NCI-H1694 treated with DMSO at 0.1 percent for 48 hours (cell line): Measurements from ENCODE around the gene SLC4A11.
"Not testable (repeated sequence)": the region's sequence is repeated elsewhere in the genome, so short reads cannot be mapped to it uniquely, and the experiment has no call there.

Experiments
- DNase-seq: peaks from one replicate; lab custom pipeline; 2025; lab: John Stamatoyannopoulos, UW

The SLC4A11 gene

DNA sequence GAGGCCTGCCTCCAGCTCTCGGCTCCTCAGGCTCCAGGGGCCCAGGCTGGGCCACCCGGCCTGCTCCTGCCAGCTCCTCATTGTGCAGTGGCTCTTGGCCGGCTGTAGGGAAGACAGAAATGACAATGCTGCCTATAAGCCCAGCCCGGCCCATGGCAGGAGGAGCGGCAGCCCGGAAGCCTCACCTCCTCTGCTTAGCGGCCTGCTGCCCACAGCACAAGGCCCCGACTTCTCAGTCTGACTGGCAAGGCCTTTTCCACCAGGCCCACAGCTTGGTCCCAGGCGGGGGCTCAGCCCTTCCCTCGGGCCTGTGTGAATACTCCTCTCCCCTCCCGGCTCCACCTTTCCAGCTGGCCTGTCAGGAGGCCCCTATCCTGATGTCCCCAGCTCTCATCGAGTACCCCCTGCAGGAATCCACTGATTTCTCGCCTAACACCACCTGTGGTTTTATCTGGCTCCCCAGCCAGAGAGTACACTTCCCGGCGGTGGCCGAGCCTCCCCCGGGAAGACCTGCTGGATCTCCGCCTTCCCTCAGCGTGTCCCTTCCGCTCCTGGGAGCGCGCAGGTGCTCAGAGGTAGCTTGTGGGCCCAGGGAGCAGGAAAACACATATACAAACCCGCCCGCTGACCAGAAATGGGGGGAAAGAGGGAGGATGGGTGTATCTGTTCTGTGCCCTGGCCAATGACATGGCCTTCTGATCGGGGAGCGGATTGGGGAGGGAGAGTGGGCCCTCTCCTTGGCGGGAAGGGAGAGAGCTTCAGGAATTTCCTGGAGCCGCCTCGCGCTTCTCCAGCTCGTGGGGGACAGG lies 35.5 kb downstream of the SLC4A11 start:
- no peak for DNase-seq

DNA sequence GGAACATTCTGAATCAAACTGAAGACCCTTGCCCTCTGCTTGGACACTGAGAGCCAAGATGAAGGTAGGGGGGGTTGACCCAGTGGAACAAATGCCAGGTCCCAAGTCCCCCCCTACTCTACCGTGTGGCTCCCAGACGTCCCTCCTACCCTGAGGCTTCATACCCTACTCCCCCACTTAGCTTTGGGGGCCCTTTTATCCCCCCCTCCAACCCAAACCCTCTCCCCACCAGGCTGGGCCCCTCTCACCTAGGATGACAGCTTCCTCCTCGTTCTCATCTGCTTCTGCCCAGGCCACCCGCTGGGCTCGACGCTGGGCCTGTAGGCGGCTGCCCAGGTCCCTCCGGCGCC lies 36.0 kb downstream of the SLC4A11 start:
- no peak for DNase-seq

DNA sequence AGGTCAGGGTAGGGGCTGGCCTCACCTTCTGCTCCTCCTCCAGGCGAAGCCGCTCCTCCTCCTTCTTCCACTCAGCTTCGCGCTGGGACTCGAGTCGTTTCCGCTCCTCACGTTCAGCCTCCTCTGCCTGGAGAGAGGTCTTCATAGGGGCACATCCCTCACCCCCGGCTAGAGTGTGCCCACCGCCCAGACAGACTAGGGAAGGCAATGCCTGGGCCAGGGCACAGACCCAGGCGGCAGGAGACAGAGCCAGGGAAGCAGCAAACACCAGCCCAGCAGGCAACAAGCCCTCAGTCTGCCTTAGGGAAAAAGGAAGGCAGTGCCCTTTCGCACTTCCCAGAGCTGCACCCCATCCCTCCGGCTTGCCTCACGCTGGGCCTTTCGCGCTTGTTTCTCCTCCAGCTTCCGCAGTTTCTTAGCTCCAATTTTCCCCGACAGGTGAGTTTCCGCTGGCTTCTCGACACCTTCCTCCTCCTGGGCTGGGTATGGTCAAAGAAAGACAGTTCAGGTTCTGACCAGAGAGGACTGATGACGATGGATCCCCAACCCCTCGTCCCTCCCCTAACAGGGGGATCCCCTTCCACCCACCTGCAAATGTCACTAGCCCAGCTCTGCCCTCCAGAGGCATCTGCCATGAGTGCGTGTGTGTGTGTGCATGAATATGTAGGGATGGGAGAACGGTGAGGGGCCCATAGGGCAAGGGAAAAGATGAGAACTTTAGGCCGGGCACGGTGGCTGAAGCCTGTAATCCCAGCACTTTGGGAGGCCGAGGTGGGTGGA lies 38.8 kb downstream of the SLC4A11 start:
- DNase-seq: no peak

DNA sequence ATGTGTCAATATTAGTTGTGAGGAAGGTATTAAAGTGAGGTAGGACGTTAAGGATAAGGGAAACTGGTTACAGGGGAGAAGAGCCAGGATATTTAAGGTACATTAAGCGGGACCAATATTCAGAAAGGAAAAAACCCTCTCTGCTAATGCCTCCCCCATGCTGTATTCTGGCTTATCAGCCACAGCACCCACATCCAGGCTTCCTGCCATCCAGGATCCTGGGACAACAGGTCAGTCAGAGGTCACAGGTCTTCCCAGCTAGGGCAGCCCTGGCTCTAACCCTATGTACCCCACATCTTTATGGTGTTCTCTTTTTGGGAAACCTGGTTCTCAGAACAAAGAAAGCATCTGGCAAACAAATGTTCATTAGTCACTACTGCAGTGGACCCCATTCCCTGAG lies 39.8 kb downstream of the SLC4A11 start:
- no peak for DNase-seq

DNA sequence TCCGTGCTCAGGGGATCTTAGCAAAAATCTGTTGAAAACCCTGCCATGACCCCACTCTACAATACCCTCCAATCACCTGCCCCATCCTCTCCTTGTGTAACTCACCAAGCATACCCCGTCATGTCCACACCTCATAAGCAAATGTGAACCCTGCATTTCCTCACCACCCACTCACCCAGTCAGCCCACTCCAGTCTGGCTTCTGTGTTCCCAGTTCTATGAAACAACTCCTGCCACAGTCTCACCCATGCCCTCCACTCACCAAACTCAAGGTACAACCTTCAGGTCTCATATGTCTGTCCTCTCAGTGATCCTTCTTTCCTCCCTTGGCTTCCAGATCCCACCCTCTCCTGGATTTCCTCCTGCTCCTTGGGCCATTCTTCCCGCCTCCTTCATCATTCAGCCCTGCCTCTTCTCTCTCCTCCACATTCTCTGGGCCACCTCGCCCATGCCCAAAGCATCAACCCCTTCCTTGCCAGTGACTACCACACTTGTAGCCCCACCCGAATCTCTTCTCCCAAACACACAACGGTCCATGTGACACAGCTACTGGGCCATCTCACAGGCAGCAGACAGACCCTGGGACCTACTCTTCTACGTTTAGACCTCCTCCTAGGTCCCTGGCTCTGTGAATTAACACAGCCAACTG lies 43.3 kb downstream of the SLC4A11 start:
- no peak for DNase-seq

DNA sequence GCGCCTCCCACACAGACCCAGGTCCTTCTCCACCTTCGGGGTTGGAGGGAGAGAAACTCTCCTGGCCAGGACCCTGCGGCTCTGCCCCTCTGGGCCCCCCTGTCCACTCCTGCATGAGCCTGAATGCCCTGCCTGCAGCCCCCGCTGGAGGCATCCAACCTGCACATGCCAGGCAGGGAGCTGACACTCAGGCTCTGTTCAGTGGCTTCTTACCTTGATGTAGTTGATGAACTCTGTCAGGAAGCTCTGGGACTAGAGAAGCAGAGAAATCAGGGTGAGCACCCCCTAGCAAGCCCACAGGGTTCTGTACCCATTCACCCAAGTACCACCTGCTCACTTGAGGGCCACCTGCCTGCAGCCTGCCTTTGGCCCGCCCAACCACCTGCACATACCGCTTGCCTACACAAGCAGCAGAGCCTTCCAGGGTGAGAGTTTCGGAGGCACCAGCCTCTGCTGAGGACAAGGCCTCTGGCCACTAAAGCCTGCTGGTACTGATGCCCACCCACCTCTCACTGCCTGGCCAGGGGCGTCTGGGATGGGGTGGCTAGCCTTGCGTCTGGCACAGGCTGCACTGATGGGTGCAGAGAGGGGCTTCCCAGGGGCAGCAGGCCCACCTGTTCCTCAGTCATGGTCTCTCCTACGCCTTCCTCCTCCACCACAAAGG lies 44.2 kb downstream of the SLC4A11 start:
- DNase-seq: no peak

DNA sequence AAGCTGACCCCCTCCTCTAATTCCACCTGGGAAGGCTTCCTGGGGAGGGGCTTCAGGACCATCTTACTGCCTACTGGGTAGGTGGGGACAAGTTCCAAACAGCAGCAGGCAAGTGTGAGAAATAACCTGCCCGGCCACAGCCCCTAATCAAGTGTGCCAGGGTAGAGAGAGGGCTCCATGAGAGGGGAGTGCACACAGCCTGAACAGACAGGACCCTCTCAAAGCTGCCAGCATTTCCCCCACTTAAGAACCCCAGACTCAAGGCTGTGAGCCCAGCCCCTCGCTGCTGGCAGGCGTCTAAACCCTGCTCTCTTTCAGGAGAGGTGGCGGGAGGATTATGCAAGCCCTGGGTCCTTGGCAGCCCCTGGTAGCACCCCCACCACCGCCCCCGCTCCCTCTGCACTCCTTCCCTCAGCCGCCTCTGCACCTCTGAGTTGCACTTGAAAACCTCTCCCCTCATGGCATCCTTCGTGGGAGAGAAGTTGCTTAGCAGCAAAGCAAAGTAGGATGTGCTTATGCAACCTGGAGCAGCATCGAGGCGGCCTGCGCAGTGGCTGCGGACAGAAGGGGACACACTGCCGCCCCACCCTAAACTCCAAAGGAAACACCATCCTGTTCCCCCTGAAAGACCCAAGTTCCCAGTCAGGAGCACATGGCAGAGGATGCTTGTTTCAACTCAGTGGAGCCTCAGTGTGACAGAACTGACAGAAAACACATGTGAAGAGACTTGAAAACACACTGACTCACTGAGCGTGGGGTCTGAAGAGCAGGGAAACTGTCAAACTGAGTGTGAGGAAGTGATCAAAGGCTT lies 45.0 kb downstream of the SLC4A11 start:
- DNase-seq: no peak

DNA sequence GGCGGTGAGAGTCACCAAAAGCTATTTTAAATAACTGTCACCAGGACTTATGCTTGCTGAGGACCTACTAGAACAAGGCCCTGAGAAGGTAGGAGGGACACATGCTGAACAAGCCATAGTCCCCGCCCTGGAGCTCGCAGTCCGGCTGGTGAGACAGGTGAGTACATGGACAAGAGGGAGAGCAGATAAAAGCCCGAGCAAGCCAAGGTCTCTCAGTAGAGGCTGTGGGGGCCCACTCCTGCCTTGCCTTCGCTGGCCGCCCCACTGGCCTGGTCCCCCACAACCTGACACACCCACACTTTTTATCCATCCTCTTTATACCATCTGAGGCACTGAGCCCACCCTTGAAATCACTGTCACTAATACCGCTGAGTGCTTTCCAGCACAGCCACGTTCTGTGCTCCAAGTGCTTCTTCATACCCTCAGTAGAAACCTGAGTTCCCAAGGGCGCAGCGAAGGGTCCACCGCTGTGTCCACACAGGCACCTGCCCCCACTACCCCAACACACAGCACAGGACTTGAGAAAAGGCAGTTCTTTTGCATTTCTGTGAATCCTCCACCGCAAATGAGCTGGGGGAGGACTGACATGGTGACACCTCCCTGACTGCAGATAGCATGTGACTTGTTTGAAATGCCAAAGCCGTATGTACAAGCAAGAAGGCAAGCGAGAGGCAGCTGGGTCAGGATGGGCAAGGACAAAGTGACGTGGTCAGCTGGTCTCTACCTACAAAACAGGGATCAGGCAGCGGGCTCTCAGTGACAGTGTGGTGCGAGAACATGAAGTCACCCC lies 46.6 kb downstream of the SLC4A11 start:
- no peak for DNase-seq

DNA sequence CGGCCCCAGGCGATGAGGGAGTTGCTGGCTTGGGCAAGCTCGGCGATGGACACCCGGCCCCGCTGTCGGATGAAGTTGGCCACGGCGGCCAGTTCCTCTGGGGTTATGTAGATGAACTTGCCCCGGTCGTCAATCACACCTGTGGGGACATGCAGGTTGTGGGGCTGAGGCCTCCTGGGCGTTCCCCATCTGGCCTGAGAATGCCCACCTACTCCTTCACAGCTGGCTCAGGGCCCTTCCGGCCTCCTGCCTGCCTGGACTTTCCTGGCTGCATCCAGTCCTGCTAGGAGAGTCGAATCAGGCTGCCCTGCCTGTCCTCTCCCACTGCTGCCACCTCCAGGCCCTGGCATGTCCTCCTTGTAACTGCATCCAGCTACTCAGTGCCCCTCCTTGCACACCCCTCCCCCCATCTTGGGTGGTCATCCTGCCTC lies 48.3 kb downstream of the SLC4A11 start:
- no peak for DNase-seq

DNA sequence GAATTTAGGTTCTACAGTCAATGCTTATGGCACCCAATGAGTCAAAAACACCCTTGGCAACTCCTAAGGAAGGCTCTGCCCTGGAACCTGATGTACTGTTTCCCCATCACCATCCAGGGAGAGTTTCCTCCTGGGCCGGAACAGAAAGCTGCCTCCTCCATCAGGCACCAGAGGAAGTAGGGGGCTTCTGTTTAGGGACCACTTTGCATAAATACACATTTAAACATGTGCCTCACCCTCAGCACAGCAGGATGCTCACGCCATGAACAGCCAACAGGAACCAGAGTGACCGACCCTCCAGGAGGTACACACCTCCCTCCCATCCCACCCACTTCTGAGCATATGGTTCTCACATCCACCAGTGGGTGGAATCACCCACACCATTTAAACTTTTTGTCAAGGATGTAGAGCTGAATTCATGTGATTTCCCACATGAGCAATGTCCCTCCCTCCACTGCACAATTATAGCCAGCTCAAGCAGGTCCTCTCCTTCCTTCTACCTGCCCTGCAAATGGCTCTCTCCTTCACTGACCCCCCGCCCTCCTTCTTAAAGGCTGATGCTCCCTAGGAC lies 49.3 kb downstream of the SLC4A11 start:
- no peak for DNase-seq

DNA sequence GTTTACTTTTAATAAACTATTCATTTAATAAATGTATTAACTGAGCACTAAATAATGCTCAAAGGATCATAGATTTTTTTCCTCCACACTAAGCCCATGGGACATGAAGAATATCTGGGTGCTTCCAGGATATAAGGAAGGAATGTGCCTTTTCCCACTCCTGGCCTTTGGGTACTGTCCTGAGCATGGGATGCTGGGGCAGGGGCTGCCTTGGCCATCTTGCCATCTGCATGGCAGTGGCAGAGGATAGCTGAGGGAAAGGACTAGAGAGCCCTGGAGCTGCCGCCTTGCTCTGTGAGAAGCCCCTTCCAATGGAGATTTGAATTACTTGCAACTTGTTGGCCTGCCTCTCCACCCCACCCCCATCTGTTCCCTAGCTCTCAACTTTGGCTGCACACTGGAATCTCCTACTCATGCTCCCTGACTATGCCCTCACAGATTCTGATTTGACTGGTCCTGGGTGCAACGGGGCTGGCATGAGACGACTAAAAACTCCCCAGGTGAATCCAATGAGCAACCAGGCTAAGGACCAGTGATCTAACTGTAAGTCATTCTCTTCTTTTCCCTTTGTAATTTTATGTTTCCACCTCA lies 50.1 kb downstream of the SLC4A11 start:
- DNase-seq: no peak

DNA sequence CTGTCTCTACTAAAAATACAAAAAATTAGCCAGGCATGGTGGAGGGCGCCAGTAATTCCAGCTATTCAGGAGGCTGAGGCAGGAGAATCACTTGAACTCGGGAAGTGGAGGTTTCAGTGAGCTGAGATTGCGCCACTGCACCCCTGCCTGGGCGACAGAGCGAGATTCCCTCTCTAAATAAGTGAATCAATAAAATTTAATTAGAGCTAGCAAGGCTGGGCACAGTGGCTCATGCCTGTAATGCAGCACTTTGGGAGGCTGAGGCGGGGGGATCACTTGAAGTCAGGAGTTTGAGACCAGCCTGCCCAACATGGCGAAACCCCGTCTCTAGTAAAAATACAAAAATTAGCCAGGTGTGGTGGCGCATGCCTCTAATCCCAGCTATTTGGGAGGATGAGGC lies 51.1 kb downstream of the SLC4A11 start:
- not testable (repeated sequence) for DNase-seq

DNA sequence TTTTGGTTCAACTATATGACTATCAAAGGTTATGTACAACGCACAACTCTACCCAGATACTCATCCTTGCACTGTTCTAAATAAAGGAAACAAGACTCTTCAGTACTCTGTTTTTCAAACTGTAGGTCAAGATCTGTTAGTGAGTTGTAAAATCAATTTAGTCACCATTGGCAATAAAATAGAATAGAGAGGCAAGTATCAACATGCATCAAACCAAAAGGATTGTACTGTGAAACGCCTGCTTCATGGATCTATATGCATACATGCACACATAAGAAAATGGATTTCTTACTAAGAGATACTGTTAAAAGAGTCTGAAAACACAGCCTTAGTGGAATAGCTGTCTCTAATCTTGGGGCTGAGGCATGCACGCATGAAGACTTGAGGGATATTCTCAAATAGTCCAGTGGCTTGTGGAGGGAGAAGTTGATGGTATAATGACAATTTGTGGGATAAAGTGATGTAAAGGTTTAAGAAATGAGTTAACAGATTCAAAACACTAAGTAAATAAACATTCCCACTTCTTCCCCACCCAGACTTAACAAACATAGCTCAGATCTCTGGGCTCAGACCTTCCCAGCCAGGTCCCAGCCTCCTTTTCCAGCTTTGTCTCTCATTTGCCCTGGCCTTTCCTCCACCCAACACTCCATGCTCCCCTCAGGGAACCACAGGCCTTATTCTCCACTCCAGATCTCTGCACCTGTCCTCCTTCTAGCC lies 54.9 kb downstream of the SLC4A11 start:
- DNase-seq: no peak

DNA sequence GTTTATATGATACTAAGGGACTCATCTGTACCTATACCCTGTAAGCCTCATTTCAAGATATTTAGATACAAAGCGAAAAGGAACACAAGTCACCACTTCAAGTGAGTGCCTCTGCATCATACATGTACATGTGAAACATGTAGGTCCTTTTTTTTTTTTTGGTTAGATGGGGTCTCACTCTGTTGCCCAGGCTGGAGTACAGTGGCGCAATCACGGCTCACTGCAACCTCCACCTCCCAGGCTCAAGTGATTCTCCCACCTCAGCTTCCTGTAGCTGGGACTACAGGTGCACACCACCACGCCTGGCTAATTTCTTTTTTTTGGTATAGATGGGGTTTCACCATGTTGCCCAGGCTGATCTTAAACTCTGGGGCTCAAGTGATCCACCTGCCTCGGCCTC lies 56.6 kb downstream of the SLC4A11 start:
- not testable (repeated sequence) for DNase-seq

DNA sequence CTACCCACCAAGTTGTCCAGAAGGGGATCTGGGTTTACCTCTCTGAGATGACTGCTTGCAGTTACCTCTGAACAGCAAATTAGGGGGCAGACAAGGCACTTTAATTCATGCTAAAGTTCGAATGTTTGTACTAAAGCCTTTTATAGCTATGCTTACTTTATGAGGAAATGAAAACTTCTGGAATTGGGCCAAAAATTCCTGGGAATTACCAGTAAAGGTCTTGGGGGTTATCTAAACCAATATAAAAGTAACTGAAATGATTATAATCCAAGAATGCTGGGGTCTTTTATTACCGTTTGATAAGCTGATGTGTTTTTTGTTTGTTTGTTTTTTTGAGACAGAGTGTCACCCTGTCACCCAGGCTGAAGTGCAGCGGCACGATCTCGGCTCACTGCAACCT lies 57.7 kb downstream of the SLC4A11 start:
- DNase-seq: no peak

DNA sequence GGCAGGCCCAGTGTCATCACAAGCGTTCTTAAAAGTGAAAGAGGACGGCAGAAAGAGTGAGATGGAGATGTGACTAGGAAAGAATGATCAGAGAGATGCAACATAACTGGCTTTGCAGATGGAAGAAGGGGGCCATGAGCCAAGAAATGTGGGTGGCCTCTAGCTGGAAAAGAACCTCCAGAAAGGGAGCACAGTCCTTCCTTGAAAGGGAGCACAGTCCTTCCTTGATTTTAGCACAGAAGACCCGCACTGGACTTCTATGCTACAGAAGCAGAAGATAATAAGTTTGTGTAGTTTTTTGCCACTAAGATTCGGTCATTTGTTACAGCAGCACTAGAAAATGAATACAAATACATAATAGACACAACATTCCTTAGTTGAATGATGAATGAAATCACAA lies 58.7 kb downstream of the SLC4A11 start:
- no peak for DNase-seq

DNA sequence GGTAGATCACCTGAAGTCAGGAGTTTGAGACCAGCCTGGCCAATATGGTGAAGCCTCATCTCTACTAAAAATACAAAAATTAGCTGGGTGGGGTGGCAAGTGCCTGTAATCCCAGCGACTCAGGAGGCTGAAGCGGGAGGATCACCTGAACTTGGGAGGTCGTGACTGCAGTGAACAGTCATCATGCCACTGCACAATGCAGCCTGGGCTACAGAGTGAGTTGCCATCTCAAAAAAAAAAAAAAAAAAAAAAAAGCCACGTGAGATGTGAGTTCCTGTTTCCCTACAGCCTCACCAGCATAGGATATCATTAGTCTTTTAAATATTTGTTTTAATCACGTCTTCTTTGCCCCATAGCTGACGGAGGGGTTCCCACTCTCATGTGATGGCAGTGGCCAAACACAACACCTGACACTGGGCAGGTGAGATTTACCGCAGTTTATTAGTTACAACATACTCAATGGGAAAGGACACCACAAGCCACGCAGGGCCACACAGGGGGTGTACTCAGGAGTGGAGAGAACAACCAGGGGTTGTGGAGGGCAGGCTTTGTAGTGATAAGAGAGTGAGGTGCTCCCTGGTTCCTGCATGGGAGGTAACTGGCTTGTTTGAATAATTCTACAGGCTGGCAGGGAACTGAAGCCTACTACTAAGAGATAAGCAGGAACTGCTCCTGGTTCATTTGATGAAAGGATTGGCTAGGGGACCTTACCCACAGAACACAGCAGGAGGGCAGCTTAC lies 61.1 kb downstream of the SLC4A11 start:
- DNase-seq: no peak
